GM12878 (cell line): ENCODE data around the gene CETP. TPM values are rescaled to one million over a fixed set of nuclear protein-coding genes. Genes with fewer than 3 reads are reported as not detected.

ENCODE experiments used
- ATAC-seq: fragments of 200-7000 bp; cut with Tn5 transposase; 3 replicates; pipeline ENCODE4 v1.9.1; 2020; ENCODE audit warnings: mild to moderate bottlenecking, moderate library complexity
- BruUV-seq: library from RNA; stranded (reverse); fragments of 400-500 nt; replicated peaks from 2 replicates; lab custom pipeline; 2021; lab: Mats Ljungman, UMichigan
- CTCF ChIA-PET: fragments of 300-600 bp; sonication (Branson Sonifier 250); formaldehyde crosslinking; extraction: SDS; loops from one replicate; lab custom pipeline; 2021; ENCODE audit warnings: inconsistent platforms; lab: Yijun Ruan, JAX
- POLR2A ChIA-PET: fragments of 350-600 bp; formaldehyde crosslinking; extraction: SDS; loops from one replicate; lab custom pipeline; 2021; ENCODE audit warnings: inconsistent platforms; lab: Charles Lee
- RAD21 ChIA-PET: fragments of 300-600 bp; sonication (Branson Sonifier 250); formaldehyde crosslinking; loops from one replicate; lab custom pipeline; 2023; ENCODE audit warnings: antibody characterized with exemption; ENCODE audit not compliant: unreplicated experiment; lab: Charles Lee
- SMC1A ChIA-PET: fragments of 300-600 bp; sonication (Branson Sonifier 250); formaldehyde crosslinking; loops from one replicate; lab custom pipeline; 2023; ENCODE audit not compliant: unreplicated experiment, uncharacterized antibody; lab: Charles Lee
- DNase-seq: peaks from one replicate; pipeline ENCODE4 v3.0.0-alpha.2; 2011; ENCODE audit warnings: low read depth, low spot score
- FAIRE-seq: peaks from 3 replicates; lab custom pipeline; 2011; peaks lifted over from hg19 to GRCh38; lab: Jason Lieb, UNC
- H2AFZ ChIP-seq: 2 replicates; pipeline ENCODE4 v1.6.0; 2011; ENCODE audit warnings: low read depth, low read length, control low read depth; ENCODE audit not compliant: control insufficient read depth
- H3K27ac ChIP-seq: 2 replicates; pipeline ENCODE4 v1.5.1; 2011; ENCODE audit warnings: control low read depth; ENCODE audit not compliant: control insufficient read depth, insufficient read depth
- H3K27me3 ChIP-seq, 2 experiments: replicated peaks in 1 of 2; 2 replicates each; pipeline versions ENCODE4 v1.6.0 to v1.6.1; 2011; ENCODE audit warnings: low read length in 1 of 2; ENCODE audit not compliant: control insufficient read depth in 2 of 2, insufficient read depth in 2 of 2
- H3K36me3 ChIP-seq, 2 experiments: 2 replicates each; pipeline ENCODE4 v1.5.1; 2011; ENCODE audit warnings: low read length in 1 of 2; ENCODE audit not compliant: control insufficient read depth in 2 of 2, insufficient read depth in 2 of 2
- H3K4me1 ChIP-seq: 2 replicates; pipeline ENCODE4 v1.6.1; 2011; ENCODE audit warnings: mild to moderate bottlenecking, low read length, moderate library complexity, mixed read lengths; ENCODE audit not compliant: control insufficient read depth, insufficient read depth
- H3K4me2 ChIP-seq: 2 replicates; pipeline ENCODE4 v1.6.0; 2011; ENCODE audit warnings: control low read depth; ENCODE audit not compliant: control insufficient read depth, insufficient read depth
- H3K4me3 ChIP-seq: fragments of 200-600 bp; sonication (generic); 2 replicates; pipeline ENCODE4 v1.5.1; 2016
- H3K79me2 ChIP-seq: 2 replicates; pipeline ENCODE4 v1.6.0; 2011; ENCODE audit warnings: low read length; ENCODE audit not compliant: control insufficient read depth, insufficient read depth
- H3K9ac ChIP-seq: 2 replicates; pipeline ENCODE4 v1.8.0; 2011; ENCODE audit warnings: low read length, control low read depth, mixed read lengths; ENCODE audit not compliant: control insufficient read depth, insufficient read depth
- H3K9me3 ChIP-seq: replicated peaks from 3 replicates; pipeline ENCODE4 v1.5.1; 2011; ENCODE audit warnings: mild to moderate bottlenecking, low read length; ENCODE audit not compliant: control insufficient read depth, insufficient read depth
- H4K20me1 ChIP-seq: 2 replicates; pipeline ENCODE4 v1.6.0; 2011; ENCODE audit not compliant: control insufficient read depth, insufficient read depth
- CBX3 ChIP-seq: fragments of 200-600 bp; sonication (generic); IDR thresholded peaks from 2 replicates; pipeline ENCODE4 v1.6.1; 2016; ENCODE audit warnings: low read depth, borderline replicate concordance
- E4F1 ChIP-seq: fragments of 450-650 bp; IDR thresholded peaks from 2 replicates; pipeline ENCODE4 v1.6.1; 2018; ENCODE audit warnings: borderline replicate concordance, mild to moderate bottlenecking; ENCODE audit not compliant: partially characterized antibody
- EZH2 ChIP-seq: IDR thresholded peaks from 2 replicates; pipeline ENCODE4 v1.6.1; 2012; ENCODE audit warnings: low read depth, mild to moderate bottlenecking, control low read depth, inconsistent platforms, low read length, borderline replicate concordance; ENCODE audit not compliant: control insufficient read depth
- PAX8 ChIP-seq: fragments of 450-650 bp; IDR thresholded peaks from 2 replicates; pipeline ENCODE4 v1.6.1; 2017; ENCODE audit warnings: mild to moderate bottlenecking, moderate library complexity
- POLR2AphosphoS2 ChIP-seq: IDR thresholded peaks from 2 replicates; pipeline ENCODE4 v1.6.1; 2011; ENCODE audit warnings: low read depth, mild to moderate bottlenecking, low read length, improper control_type of control experiment, moderate library complexity
- RAD21 ChIP-seq: IDR thresholded peaks from 2 replicates; pipeline ENCODE4 v1.6.1; 2011; ENCODE audit warnings: mild to moderate bottlenecking, low read depth, low read length, moderate library complexity; ENCODE audit not compliant: insufficient read depth
- TCF3 ChIP-seq: IDR thresholded peaks from 2 replicates; pipeline ENCODE4 v1.6.1; 2012; ENCODE audit warnings: low read depth, mild to moderate bottlenecking, low read length, borderline replicate concordance; ENCODE audit not compliant: insufficient read depth
- ZNF622 ChIP-seq: fragments of 450-650 bp; IDR thresholded peaks from 2 replicates; pipeline ENCODE4 v1.6.1; 2017; ENCODE audit warnings: mild to moderate bottlenecking, inconsistent platforms
- WGBS: methylation state at CpG from one replicate; pipeline ENCODE4 v1.1.6; 2016; ENCODE audit warnings: low lambda C conversion rate; ENCODE audit not compliant: insufficient replicate concordance, insufficient coverage; ENCODE audit errors: missing lambda C conversion rate; 5-methylcytosine and 5-hydroxymethylcytosine counted together
- in situ Hi-C: fragments of 300-500 bp; cut with MboI; formaldehyde crosslinking; loops from 9 replicates; pipeline ENCODE4 v1.14.3; 2018; ENCODE audit warnings: mixed read lengths
- intact Hi-C: fragments of 100-400 bp; cut with micrococcal nuclease; formaldehyde crosslinking; loops from one replicate; pipeline ENCODE4 v1.14.2; 2022; ENCODE audit not compliant: unreplicated experiment
- polyA plus RNA-seq, 11 experiments: library from polyadenylated mRNA; depleted of rRNA in 4 of 11; unstranded in 6 of 11; stranded (reverse) in 5 of 11; fragments of >200 nt; fragmentation: Nextera tagmentation in 4 of 11; fragmentation: Illumina TruSeq in 1 of 11; extraction: Ambion mirVana in 4 of 11; extraction: Trizol in 1 of 11; gene quantifications; 1 replicate in 1 of 11; 2 replicates in 10 of 11; pipeline versions ENCODE4 v1.2.1 to v1.2.3, GENCODE V29; 2011 to 2016; ENCODE audit warnings: inconsistent platforms in 2 of 11, missing spikeins in 2 of 11, low read depth in 1 of 11
- total RNA-seq, 4 experiments: library from RNA; depleted of rRNA in 3 of 4; stranded (reverse); fragments of >200 nt in 3 of 4; fragmentation: Illumina TruSeq in 1 of 4; extraction: Trizol in 1 of 4; gene quantifications; 2 replicates each; pipeline versions ENCODE4 v1.2.1 to v1.2.3, GENCODE V29; 2013 to 2021
- TF ChIP-seq, protein P1 (sequence below): fragments of 450-650 bp; IDR thresholded peaks from 2 replicates; pipeline ENCODE4 v1.6.1; 2017; ENCODE audit warnings: mild to moderate bottlenecking

The CETP gene
- total and polyA plus RNA-seq, 10 of the 15 experiments (the other 5 are each of a cell fraction or from before 2014, with no cell fraction given) = 1.2 to 6.4 (median 2.1) TPM

GRCh38 chr16:56966093-56966475 lies 4.3 kb downstream of the CETP start (continued):
- TF ChIP-seq, protein P1, sequence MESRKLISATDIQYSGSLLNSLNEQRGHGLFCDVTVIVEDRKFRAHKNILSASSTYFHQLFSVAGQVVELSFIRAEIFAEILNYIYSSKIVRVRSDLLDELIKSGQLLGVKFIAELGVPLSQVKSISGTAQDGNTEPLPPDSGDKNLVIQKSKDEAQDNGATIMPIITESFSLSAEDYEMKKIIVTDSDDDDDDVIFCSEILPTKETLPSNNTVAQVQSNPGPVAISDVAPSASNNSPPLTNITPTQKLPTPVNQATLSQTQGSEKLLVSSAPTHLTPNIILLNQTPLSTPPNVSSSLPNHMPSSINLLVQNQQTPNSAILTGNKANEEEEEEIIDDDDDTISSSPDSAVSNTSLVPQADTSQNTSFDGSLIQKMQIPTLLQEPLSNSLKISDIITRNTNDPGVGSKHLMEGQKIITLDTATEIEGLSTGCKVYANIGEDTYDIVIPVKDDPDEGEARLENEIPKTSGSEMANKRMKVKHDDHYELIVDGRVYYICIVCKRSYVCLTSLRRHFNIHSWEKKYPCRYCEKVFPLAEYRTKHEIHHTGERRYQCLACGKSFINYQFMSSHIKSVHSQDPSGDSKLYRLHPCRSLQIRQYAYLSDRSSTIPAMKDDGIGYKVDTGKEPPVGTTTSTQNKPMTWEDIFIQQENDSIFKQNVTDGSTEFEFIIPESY = no peak
- TF ChIP-seq POLR2AphosphoS2 (no peak), EZH2 (no peak)

- WGBS = 93% methylated on average over 2 of the region's 2 CpGs
- H3K27me3 ChIP-seq = no peaks in the 10 kb centered on the region
- POLR2A ChIA-PET = interaction anchor here (0.7 to 17.6 kb wide), 10 partner anchors 16 to 84 kb away, joined by 3 to 343 read pairs (median 4); partner anchors contain the start of gene NLRC5
- no peak overlapping the region for H3K9ac ChIP-seq
- RAD21 ChIA-PET = interaction anchor here (0.9 to 16.8 kb wide), 8 partner anchors 15 to 125 kb away, joined by 3 to 376 read pairs (median 24); partner anchors contain the start of gene NLRC5
- H2AFZ ChIP-seq = no peak overlapping the region
- H3K4me1 ChIP-seq = peaks cover 29% of the 10 kb centered on the region
- SMC1A ChIA-PET = interaction anchor here (0.7 to 31.6 kb wide), 8 partner anchors 8 to 100 kb away, joined by 3 to 604 read pairs (median 77); partner anchors contain the start of gene NLRC5
- no peak overlapping the region for H3K4me3 ChIP-seq
- no peak overlapping the region for H3K4me2 ChIP-seq
- FAIRE-seq (no peak), ATAC-seq (no peak), DNase-seq (no peak)
- BruUV-seq = no TSS peak
- H3K27ac ChIP-seq = no peak overlapping the region
- H3K79me2 ChIP-seq = no peaks in the 10 kb centered on the region
- in situ Hi-C loops (no loop called here), intact Hi-C loops (no loop called here)
- no peaks in the 10 kb centered on the region for H4K20me1 ChIP-seq
- no peaks in the 10 kb centered on the region for H3K9me3 ChIP-seq
- CTCF ChIA-PET = interaction anchor here (0.6 to 17.5 kb wide), 8 partner anchors 13 to 190 kb away, joined by 3 to 420 read pairs (median 62); partner anchors contain the start of genes NLRC5 and SLC12A3
- H3K36me3 ChIP-seq = no peaks in the 10 kb centered on the region
- no peak for TF ChIP-seq PAX8
- no peak for TF ChIP-seq CBX3
- TF ChIP-seq TCF3 = no peak
- TF ChIP-seq E4F1 = no peak
- TF ChIP-seq RAD21 = no peak
- TF ChIP-seq ZNF622 = no peak
Measured at GRCh38 chr16:56967733-56968132, 6.0 kb downstream of the CETP start.
